ENCODE data around the gene CIB2.

DNA sequence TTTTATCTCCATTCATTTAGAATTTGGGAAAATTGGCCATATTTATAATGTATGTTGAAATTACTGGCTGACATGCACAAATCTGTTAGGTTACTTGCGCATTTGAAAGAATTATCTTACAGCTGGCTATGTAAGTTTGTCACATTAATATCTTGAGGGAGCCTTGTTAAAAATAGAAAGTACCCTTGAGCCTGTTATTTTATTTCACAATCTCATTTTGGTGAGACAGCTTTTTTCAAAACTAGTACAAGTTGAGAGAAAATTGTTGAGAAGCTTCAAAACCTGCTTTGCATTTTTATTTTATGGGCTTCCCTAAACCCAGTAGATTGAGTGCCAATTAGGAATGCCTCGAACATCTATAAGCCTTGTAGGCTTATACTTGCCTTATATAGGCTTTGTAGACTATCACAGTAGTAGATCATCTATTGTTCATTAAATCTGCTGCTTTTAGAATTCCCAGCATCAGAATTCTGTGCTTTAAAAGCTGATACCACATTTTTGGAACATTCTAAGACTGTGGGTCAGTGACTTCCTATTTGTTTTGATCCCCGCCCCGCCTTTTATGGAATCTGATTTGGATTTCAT is 24.2 kb upstream of the CIB2 start:
- TF ChIP-seq, protein P1, sequence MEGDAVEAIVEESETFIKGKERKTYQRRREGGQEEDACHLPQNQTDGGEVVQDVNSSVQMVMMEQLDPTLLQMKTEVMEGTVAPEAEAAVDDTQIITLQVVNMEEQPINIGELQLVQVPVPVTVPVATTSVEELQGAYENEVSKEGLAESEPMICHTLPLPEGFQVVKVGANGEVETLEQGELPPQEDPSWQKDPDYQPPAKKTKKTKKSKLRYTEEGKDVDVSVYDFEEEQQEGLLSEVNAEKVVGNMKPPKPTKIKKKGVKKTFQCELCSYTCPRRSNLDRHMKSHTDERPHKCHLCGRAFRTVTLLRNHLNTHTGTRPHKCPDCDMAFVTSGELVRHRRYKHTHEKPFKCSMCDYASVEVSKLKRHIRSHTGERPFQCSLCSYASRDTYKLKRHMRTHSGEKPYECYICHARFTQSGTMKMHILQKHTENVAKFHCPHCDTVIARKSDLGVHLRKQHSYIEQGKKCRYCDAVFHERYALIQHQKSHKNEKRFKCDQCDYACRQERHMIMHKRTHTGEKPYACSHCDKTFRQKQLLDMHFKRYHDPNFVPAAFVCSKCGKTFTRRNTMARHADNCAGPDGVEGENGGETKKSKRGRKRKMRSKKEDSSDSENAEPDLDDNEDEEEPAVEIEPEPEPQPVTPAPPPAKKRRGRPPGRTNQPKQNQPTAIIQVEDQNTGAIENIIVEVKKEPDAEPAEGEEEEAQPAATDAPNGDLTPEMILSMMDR (IDR thresholded peaks at IDR 0.05 in 2 of 3, conservative IDR thresholded peaks at IDR 0.05 in 1 of 3; ENCODE audit: borderline replicate concordance in 1 of 3, insufficient read depth in 1 of 3, low read depth in 2 of 3, low read length in 2 of 3) = no peak
- TF ChIP-seq YY1 (IDR thresholded peaks at IDR 0.05; ENCODE audit: extremely low read depth, insufficient replicate concordance, low read depth, low read length) (no peak), POLR2AphosphoS5 (IDR thresholded peaks at IDR 0.05; ENCODE audit: low read depth, low read length) (no peak), EZH2phosphoT487 (IDR thresholded peaks at IDR 0.05; ENCODE audit: borderline replicate concordance) (no peak)
- TF ChIP-seq, protein P2, sequence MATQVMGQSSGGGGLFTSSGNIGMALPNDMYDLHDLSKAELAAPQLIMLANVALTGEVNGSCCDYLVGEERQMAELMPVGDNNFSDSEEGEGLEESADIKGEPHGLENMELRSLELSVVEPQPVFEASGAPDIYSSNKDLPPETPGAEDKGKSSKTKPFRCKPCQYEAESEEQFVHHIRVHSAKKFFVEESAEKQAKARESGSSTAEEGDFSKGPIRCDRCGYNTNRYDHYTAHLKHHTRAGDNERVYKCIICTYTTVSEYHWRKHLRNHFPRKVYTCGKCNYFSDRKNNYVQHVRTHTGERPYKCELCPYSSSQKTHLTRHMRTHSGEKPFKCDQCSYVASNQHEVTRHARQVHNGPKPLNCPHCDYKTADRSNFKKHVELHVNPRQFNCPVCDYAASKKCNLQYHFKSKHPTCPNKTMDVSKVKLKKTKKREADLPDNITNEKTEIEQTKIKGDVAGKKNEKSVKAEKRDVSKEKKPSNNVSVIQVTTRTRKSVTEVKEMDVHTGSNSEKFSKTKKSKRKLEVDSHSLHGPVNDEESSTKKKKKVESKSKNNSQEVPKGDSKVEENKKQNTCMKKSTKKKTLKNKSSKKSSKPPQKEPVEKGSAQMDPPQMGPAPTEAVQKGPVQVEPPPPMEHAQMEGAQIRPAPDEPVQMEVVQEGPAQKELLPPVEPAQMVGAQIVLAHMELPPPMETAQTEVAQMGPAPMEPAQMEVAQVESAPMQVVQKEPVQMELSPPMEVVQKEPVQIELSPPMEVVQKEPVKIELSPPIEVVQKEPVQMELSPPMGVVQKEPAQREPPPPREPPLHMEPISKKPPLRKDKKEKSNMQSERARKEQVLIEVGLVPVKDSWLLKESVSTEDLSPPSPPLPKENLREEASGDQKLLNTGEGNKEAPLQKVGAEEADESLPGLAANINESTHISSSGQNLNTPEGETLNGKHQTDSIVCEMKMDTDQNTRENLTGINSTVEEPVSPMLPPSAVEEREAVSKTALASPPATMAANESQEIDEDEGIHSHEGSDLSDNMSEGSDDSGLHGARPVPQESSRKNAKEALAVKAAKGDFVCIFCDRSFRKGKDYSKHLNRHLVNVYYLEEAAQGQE (IDR thresholded peaks at IDR 0.05; ENCODE audit: low read depth) = no peak

All from HCT116 (cell line).